Left ventricle myocardium inferior (tissue), 1 donor: ENCODE results near the gene UGT1A10. TPM values are rescaled to one million over a fixed set of nuclear protein-coding genes. Genes with fewer than 3 reads are reported as not detected.

Experiments used
- DNase-seq: peaks from one replicate; pipeline ENCODE4 v3.0.0-alpha.2; 2020
- H3K27ac ChIP-seq: fragments of 200-600 bp; replicated peaks from 2 replicates; pipeline ENCODE4 v1.8.0; 2021
- H3K27me3 ChIP-seq: fragments of 200-600 bp; 2 replicates; pipeline ENCODE4 v1.8.0; 2021; ENCODE audit warnings: low read depth
- H3K36me3 ChIP-seq: fragments of 200-600 bp; 2 replicates; pipeline ENCODE4 v1.8.0; 2021
- H3K4me1 ChIP-seq: fragments of 200-600 bp; 2 replicates; pipeline ENCODE4 v1.8.0; 2021
- H3K4me3 ChIP-seq: fragments of 200-600 bp; 2 replicates; pipeline ENCODE4 v1.8.0; 2021; ENCODE audit warnings: mild to moderate bottlenecking, moderate library complexity
- H3K9me3 ChIP-seq: fragments of 200-600 bp; replicated peaks from 2 replicates; pipeline ENCODE4 v1.8.0; 2021
- CTCF ChIP-seq: fragments of 200-600 bp; IDR thresholded peaks from 2 replicates; pipeline ENCODE4 v1.8.0; 2021; ENCODE audit warnings: antibody characterized with exemption, mild to moderate bottlenecking, borderline replicate concordance
- intact Hi-C: fragments of 100-400 bp; cut with micrococcal nuclease; formaldehyde crosslinking; loops from one replicate; pipeline ENCODE4 v1.11.0; 2022
- total RNA-seq: library from RNA; stranded (reverse); fragmentation: NEBNext Ultra II Directional; extraction: Animal tissue kit (Norgen Biotek cat#: 25700); gene quantifications from one replicate; pipeline ENCODE4 v1.2.1, GENCODE V29; 2021
- donor health status: DM: no; HTN: yes; CAD: no; lungs with severe emphysema.

Gene UGT1A10
- total RNA-seq, 1 donor from 2014 or later = not detected

- Histone ChIP-seq H3K27me3 (peaks cover 28% of the 10 kb centered on the region), H3K9me3 (no peaks in the 10 kb centered on the region), H3K4me3 (no peak overlapping the region), H3K36me3 (no peaks in the 10 kb centered on the region), H3K4me1 (no peaks in the 10 kb centered on the region), H3K27ac (no peak overlapping the region)
- intact Hi-C loops = no loop called here
- DNase-seq = no peak
- no peak for TF ChIP-seq CTCF
Measured at GRCh38 chr2:233758849-233759248, 122.6 kb downstream of the UGT1A10 start.

- no peaks in the 10 kb centered on the region for H3K9me3 ChIP-seq
- H3K36me3 ChIP-seq = no peaks in the 10 kb centered on the region
- TF ChIP-seq CTCF = no peak
- H3K4me1 ChIP-seq = no peaks in the 10 kb centered on the region
- no peak within 1 kb of the TSS for H3K27ac ChIP-seq
- intact Hi-C loops = no loop called here
- peaks cover 36% of the 10 kb centered on the region for H3K27me3 ChIP-seq
- DNase-seq = no peak
- H3K4me3 ChIP-seq = no peak within 1 kb of the TSS
Measured at GRCh38 chr2:233760043-233760442, 123.8 kb downstream of the UGT1A10 start, which contains the start of gene UGT1A1. UGT1A1 (plus strand) TSS chr2:233760270; CDS start chr2:233760288, 18 bp downstream.

- H3K4me1 ChIP-seq = no peaks in the 10 kb centered on the region
- no peaks in the 10 kb centered on the region for H3K36me3 ChIP-seq
- H3K9me3 ChIP-seq = no peaks in the 10 kb centered on the region
- H3K4me3 ChIP-seq = no peak overlapping the region
- intact Hi-C loops = no loop called here
- H3K27ac ChIP-seq = no peak overlapping the region
- peaks cover 46% of the 10 kb centered on the region for H3K27me3 ChIP-seq
- no peak for DNase-seq
- no peak for TF ChIP-seq CTCF
Measured at GRCh38 chr2:233761040-233761769, 125.0 kb downstream of the UGT1A10 start.

GRCh38 chr2:233764264-233764663, 128.0 kb downstream of the UGT1A10 start:
- Histone ChIP-seq H3K27ac (no peak overlapping the region), H3K4me1 (no peaks in the 10 kb centered on the region), H3K27me3 (peaks cover 73% of the 10 kb centered on the region), H3K36me3 (no peaks in the 10 kb centered on the region), H3K9me3 (no peaks in the 10 kb centered on the region), H3K4me3 (no peak overlapping the region)
- DNase-seq = no peak
- no peak for TF ChIP-seq CTCF
- intact Hi-C loops = no loop called here

- Histone ChIP-seq H3K4me1 (no peaks in the 10 kb centered on the region), H3K9me3 (no peaks in the 10 kb centered on the region), H3K4me3 (no peak overlapping the region), H3K36me3 (no peaks in the 10 kb centered on the region), H3K27me3 (peaks cover 73% of the 10 kb centered on the region), H3K27ac (no peak overlapping the region)
- intact Hi-C loops = no loop called here
- no peak for DNase-seq
- TF ChIP-seq CTCF = no peak
Measured at GRCh38 chr2:233764761-233765160, 128.5 kb downstream of the UGT1A10 start.
